Measurements from ENCODE around the gene ABCC1.
"Not testable (repeated sequence)": the region's sequence is repeated elsewhere in the genome, so short reads cannot be mapped to it uniquely, and the experiment has no call there.

Gene ABCC1

GRCh38 chr16:16095646-16096045 is 146.2 kb downstream of the ABCC1 start:
- TF ChIP-seq, protein P1, sequence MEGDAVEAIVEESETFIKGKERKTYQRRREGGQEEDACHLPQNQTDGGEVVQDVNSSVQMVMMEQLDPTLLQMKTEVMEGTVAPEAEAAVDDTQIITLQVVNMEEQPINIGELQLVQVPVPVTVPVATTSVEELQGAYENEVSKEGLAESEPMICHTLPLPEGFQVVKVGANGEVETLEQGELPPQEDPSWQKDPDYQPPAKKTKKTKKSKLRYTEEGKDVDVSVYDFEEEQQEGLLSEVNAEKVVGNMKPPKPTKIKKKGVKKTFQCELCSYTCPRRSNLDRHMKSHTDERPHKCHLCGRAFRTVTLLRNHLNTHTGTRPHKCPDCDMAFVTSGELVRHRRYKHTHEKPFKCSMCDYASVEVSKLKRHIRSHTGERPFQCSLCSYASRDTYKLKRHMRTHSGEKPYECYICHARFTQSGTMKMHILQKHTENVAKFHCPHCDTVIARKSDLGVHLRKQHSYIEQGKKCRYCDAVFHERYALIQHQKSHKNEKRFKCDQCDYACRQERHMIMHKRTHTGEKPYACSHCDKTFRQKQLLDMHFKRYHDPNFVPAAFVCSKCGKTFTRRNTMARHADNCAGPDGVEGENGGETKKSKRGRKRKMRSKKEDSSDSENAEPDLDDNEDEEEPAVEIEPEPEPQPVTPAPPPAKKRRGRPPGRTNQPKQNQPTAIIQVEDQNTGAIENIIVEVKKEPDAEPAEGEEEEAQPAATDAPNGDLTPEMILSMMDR (IDR thresholded peaks at IDR 0.05; ENCODE audit: insufficient read depth, low read depth, low read length, missing control alignments): no peak

GRCh38 chr16:16096121-16096857 is 146.9 kb downstream of the ABCC1 start:
- DNase-seq (ENCODE audit: low read depth): no peak
- no peak overlapping the region for H3K4me3 ChIP-seq (ENCODE audit: low read length)
- TF ChIP-seq, protein P1 (IDR thresholded peaks at IDR 0.05; ENCODE audit: insufficient read depth, low read depth, low read length, missing control alignments): peak; percentile 9

More at GRCh38 chr16:16095646-16096045, 146.2 kb downstream of the ABCC1 start:
- H3K4me3 ChIP-seq (ENCODE audit: low read length): no peak overlapping the region
- no peak for DNase-seq (ENCODE audit: low read depth)

DNA sequence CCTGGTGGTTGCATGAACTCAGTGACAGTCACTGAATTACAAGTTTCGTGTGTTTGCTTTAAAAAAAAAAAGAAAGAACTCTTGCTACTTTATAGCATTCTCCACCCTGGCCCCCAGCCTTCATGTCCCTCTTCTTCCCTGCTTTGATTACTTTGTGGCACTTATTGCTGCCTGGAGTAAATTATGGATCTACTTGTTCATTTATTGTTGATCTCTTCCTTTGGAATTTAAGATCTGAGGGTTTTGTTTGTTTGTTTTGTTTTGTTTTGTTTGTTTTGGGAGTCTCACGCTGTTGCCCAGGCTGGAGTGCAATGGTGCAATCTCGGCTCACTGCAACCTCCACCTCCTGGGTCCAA is 147.4 kb downstream of the ABCC1 start:
- no peak overlapping the region for H3K4me3 ChIP-seq (ENCODE audit: low read length)
- TF ChIP-seq, protein P1 (IDR thresholded peaks at IDR 0.05; ENCODE audit: insufficient read depth, low read depth, low read length, missing control alignments): no peak
- DNase-seq (ENCODE audit: low read depth): no peak

- no peak overlapping the region for H3K4me3 ChIP-seq (ENCODE audit: low read length)
These were observed 149.9 kb downstream of the ABCC1 start for GRCh38 chr16:16099320-16099719.

DNA sequence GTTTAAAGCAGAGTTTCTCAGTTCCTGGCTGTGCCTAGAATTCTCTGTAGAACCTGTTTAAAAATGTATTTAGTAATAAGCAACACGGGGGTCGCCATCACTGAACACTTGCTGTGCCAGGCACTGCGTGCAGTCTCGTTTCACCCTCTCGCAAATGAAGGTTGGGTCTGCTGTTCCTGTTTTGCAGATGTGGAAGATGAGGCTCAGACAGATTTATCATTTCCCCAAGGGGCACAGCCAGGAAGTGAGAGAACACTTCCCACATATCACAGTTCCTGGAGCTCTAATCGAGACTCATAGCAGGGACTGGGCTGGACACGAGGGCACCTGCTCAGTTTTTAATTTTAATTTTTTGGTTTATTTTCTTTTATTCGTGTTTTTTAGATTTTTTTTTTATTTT is 151.2 kb downstream of the ABCC1 start:
- H3K4me3 ChIP-seq (ENCODE audit: low read length): no peak overlapping the region
- DNase-seq (ENCODE audit: low read depth): no peak
- TF ChIP-seq, protein P1 (IDR thresholded peaks at IDR 0.05; ENCODE audit: insufficient read depth, low read depth, low read length, missing control alignments): no peak

More at GRCh38 chr16:16099320-16099719, 149.9 kb downstream of the ABCC1 start:
- TF ChIP-seq, protein P1 (IDR thresholded peaks at IDR 0.05; ENCODE audit: insufficient read depth, low read depth, low read length, missing control alignments): no peak
- no peak for DNase-seq (ENCODE audit: low read depth)

- TF ChIP-seq, protein P1 (IDR thresholded peaks at IDR 0.05; ENCODE audit: insufficient read depth, low read depth, low read length, missing control alignments): no peak
- DNase-seq (ENCODE audit: low read depth): no peak
These were observed 152.2 kb downstream of the ABCC1 start for GRCh38 chr16:16101585-16101984.

GRCh38 chr16:16102738-16103137 is 153.3 kb downstream of the ABCC1 start:
- TF ChIP-seq, protein P1 (IDR thresholded peaks at IDR 0.05; ENCODE audit: insufficient read depth, low read depth, low read length, missing control alignments): no peak
- H3K4me3 ChIP-seq (ENCODE audit: low read length): no peak overlapping the region
- no peak for DNase-seq (ENCODE audit: low read depth)

More at GRCh38 chr16:16101585-16101984, 152.2 kb downstream of the ABCC1 start:
- H3K4me3 ChIP-seq (ENCODE audit: low read length): no peak overlapping the region

GRCh38 chr16:16104132-16104803 is 154.9 kb downstream of the ABCC1 start:
- not testable (repeated sequence) for DNase-seq (ENCODE audit: low read depth); H3K4me3 ChIP-seq (ENCODE audit: low read length)

GRCh38 chr16:16104804-16105141 is 155.4 kb downstream of the ABCC1 start:
- H3K4me3 ChIP-seq (ENCODE audit: low read length): not testable (repeated sequence)

More at GRCh38 chr16:16104804-16105141, 155.4 kb downstream of the ABCC1 start:
- DNase-seq (ENCODE audit: low read depth): not testable (repeated sequence)
